Measurements from ENCODE around the gene ANGPTL1.

DNA sequence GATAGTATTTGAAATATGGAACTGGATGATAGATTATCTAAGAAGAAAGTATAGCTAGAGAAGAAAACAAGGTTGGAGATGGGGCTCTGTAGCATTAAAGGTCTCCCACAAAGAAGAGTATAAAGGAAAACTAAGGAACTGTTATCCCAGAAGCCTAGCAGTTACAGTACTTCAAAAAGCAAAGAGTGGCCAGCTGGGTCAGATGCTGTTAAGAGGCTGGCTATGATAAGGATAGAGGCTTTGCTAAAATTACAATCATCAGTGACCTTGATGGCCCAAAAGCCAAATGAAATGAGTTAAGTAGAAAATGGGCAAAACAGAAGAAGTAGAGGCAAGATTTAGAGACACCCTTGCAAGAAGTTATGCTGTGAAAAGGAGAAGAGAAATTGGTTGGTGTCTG, 25.1 kb upstream of the ANGPTL1 start:
- TF ChIP-seq, protein P1, sequence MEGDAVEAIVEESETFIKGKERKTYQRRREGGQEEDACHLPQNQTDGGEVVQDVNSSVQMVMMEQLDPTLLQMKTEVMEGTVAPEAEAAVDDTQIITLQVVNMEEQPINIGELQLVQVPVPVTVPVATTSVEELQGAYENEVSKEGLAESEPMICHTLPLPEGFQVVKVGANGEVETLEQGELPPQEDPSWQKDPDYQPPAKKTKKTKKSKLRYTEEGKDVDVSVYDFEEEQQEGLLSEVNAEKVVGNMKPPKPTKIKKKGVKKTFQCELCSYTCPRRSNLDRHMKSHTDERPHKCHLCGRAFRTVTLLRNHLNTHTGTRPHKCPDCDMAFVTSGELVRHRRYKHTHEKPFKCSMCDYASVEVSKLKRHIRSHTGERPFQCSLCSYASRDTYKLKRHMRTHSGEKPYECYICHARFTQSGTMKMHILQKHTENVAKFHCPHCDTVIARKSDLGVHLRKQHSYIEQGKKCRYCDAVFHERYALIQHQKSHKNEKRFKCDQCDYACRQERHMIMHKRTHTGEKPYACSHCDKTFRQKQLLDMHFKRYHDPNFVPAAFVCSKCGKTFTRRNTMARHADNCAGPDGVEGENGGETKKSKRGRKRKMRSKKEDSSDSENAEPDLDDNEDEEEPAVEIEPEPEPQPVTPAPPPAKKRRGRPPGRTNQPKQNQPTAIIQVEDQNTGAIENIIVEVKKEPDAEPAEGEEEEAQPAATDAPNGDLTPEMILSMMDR (IDR thresholded peaks at IDR 0.05), result no peak
- no peak for TF ChIP-seq POLR2A (IDR thresholded peaks at IDR 0.05)
